NCI-H226 (cell line): ENCODE results near the gene MTCH1.

Source experiments
- DNase-seq: peaks from one replicate; pipeline ENCODE4 v3.0.0-alpha.2; 2015

MTCH1 gene, protein sequence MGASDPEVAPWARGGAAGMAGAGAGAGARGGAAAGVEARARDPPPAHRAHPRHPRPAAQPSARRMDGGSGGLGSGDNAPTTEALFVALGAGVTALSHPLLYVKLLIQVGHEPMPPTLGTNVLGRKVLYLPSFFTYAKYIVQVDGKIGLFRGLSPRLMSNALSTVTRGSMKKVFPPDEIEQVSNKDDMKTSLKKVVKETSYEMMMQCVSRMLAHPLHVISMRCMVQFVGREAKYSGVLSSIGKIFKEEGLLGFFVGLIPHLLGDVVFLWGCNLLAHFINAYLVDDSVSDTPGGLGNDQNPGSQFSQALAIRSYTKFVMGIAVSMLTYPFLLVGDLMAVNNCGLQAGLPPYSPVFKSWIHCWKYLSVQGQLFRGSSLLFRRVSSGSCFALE

DNA sequence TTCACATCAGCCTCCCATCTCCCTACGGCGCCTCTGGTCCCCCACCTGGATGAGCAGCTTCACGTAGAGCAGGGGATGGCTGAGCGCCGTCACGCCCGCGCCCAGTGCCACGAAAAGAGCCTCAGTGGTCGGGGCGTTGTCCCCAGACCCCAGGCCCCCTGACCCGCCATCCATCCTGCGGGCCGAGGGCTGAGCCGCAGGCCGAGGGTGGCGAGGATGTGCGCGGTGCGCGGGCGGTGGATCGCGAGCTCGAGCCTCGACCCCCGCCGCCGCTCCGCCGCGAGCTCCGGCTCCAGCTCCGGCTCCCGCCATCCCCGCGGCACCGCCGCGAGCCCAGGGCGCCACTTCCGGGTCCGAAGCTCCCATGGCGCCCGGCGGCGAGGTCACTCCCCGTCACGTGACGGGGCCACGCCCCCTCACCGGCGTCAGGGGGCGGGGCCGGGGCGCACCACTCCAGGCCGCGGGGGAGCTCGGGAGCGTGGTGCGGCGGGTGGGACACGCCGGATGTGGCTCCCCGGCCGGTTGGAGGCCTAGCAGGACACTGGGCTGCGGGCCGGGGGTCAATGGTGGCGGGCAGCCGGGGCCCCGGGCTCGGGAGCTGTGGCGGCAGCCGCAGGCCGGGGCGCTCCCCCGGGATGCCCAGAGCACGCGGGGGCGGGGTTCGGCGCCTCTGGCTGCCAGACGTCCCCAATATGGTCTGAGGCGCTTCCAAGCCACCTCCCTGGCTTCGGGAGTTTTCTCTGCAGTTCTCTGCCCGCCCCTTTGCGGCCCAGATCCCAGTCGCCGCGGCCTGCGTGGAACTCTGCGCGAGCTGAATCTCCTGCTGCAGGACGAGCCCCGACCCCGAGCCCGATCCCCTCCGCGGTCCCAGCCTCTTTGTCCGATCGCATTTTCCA, at the start of gene MTCH1:
Gene MTCH1 (minus strand): TSS at position 389 of the 896 bp plus-strand sequence. CDS start 23 bp downstream, at position 366.
- DNase-seq, result peak; percentile 80

DNA sequence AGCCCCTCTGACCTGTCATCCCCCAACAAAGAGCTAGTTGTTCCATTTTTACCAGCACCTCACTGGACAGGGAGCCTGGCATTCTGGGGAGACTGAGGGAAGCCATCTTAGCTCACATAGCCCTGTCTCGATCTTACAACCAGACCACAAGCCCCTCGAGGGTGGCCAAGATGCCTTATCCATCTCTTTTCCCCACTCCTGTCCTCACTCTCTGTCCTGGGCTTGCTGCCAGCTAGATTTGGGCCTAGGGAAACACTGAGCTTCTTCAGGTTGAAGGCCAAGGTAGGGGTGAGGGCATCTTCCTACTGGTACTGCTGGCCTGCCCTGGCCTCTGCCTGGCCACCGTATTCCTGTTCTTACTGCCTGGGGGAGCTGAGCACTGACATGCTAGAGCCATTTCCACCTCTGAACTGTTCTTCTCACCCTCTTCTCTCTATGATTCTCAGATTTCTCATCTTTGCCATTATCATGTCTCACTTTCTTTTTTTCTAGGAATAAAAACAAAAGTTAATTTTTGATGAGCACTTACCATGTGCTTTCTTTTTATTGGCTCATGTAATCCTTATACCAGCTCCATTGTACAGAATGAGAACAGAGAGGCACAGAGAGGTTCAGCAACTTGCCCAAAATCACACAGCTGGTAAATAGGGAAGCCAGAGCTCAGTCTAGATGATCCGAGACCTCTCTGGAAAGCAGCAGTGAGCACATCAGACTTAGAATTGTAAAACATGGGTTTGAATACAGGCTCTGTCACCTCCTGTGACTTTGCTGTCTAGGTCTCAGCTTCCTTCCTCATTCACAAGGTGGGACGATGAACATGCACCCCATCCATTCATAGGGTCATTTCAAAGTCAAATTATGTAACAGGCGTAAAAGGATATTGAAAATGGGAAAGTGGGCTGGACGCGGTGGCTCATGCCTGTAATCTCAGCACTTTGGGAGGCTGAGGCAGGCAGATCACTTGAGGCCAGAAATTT, 48.1 kb upstream of the MTCH1 start:
- DNase-seq, result no peak

DNA sequence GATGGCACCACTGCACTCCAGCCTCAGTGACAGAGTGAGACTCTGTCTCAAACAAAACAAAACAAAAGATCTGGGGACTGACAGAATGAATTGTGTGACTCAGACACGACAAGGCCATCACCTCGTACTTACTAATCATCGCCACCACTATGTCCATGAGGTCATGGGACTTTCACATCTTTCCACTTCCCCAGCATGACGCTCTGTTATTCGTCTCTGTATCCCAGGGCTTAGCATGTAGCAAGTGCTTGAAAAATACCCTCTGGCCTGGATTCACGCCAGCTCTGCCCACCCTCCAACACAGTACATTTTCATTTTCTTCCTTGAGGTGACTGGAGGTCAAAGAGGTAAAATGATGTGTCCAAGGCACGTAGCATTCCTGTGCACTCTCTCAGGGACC, 47.3 kb upstream of the MTCH1 start:
- DNase-seq, result no peak

DNA sequence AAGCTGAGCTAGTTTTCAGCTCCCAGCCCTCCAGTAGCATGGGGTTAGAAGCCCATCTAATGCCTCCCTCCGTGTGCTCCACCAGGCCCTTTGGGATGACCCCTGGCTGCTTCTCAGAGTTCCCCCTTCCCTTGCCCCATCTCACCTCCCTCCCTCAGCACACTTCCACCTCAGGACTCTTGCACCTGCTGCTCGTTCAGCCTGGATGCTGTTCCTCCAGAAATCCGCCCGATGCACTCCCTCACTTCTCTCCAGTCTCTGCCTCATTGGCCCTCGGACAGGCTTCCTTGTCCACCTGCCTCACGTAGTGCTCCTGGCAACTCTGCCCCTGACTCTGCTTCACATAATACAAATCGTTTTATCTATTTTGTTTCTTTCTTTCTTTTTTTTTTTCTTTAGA, 46.2 kb upstream of the MTCH1 start:
- no peak for DNase-seq

DNA sequence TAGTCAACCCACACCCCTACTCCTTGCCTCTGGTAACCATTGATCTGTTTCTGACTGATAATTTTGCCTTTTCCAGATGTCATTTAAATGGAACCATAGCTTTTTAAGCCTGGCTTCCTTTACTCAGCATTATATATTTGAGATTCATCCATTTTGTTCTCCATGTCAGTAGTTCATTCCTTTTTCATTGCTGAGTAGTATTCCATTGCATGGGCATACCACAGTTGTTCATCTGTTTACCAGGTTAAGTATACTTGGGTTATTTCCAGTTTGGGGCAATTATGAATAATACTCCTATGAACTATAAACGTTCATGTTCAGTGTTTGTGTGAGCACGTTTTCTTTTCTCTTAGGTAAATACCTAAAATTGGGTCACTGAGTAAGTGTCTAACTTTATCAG, 44.6 kb upstream of the MTCH1 start:
- DNase-seq, result no peak

DNA sequence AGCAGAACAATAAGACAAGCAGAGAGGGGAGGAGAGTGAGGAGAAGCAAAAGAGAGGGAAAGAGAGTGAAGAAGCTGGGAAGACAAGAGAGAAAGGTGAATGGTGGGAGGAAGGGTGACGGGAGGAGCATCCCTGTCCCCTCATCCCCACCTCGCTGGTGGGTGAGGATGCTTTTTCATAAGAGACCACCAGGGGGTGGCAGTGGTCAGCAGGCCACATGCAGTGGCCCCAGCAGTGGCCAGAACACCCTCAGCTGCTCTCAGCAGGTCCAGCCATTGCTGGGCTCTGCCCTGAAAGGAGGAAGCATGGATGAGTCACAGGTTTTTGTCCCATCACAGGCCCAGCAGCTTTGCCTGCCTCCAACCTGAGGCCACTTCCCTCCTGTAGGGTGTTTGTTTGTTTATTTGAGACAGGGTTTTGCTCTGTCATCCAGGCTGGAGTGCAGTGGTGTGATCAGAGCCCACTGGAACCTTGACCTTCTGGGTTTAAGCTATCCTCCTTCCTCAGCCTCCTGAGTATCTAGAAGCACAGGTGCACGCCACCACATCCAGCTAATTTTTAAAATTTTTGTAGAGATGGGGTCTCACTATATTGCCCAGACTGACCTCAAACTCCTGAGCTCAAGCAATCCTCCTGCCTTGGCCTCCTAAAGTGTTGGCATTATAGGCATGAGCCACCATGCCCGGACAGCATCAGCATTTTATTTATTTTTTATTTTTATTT, 43.4 kb upstream of the MTCH1 start:
- peak; percentile 82 for DNase-seq

DNA sequence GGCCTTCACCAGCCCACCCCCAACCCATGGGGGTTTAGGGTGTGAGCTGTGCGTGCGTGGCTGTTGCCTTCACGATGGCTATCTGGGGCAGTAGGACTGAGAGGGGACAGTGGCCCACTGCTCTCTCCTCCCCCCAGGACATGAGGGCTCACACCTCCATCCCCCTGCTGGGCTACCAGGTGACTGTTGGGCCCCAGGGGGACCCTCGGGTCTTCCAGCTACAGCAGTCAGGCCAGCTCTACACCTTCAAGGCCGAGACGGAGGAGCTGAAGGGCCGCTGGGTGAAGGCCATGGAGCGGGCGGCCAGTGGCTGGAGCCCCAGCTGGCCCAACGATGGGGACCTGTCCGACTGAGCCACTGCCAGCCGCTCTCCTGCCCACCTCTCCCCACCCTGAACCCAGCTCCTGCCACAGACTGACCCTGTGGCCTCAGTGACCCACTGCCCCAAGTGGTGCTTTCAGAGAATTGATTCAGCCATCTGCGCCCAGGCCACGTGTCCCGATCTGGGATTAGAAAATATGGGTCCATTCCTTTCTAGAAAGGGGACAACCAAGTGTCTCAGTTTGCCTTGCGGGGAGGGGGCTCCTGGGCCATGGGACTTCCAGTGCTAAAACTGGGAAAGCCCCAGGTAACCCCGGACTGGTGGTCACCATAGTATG, 41.9 kb upstream of the MTCH1 start:
- DNase-seq, result no peak

DNA sequence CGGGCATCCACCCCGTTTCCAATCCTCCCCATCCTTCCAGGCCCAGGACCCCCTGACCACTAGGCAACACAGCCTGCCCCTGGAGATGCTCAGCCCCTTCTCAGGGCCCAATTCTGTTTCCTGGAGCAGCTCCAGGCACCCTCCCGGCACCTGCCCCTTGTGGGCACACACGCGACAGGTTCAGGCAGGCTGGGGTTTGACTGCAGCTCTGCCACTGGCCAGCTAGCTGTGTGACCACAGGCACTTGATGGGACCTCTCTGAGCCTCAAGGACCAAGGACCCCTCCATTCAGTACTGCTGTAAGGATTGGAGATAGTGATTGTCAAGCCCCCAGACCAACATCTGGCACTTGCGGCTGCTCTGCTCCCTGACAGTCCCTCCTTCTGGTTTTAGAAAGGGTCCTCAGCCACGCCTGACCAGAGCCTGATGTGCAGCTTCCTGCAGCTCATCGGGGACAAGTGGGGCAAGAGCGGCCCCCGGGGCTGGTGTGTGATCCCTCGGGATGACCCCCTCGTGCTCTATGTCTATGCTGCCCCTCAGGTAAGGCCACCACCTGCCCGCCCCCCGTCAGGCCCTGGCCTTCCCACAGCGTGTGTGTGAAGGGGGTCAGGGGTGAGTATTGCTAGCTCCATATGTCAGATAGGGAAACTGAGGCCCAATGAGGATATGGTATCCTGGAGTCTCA, 41.2 kb upstream of the MTCH1 start:
- no peak for DNase-seq

DNA sequence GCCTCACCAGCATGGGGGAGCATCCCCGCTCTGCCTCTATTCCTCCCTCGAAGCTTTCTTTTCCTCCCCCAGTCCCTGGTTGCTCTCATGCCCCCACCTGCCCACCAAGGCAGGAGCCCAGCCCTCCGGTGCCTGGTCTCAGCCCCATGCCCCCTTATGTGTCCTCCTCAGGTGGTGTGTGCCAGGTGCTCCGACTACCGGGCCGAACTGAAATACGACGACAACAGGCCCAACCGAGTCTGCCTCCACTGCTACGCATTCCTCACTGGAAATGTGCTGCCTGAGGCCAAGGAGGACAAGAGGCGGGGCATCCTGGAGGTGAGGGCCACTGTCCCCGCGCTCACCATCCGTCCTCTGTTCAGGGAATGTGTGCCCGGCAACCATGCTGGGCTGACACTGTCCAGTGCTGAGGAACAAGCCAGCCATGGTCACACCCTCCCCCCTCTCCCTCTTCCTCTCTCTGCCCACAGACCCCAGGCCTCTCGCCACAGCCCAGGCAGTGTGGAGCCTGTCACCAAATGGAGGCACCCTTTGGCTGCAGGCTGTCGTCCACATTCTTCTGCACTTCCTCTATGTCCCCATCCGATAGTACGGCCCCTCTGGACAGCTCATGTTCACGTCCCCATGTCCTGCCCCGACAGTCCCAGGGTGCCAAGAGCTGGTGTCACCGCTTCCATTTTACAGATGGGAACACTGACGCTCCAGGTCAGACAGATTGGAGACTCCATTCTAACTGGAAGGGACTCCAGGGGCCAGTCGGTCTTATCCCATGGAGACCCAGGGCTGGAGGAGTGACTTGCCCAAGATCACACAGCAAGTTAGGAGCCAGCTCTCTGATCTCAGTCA, 39.8 kb upstream of the MTCH1 start:
- no peak for DNase-seq

DNA sequence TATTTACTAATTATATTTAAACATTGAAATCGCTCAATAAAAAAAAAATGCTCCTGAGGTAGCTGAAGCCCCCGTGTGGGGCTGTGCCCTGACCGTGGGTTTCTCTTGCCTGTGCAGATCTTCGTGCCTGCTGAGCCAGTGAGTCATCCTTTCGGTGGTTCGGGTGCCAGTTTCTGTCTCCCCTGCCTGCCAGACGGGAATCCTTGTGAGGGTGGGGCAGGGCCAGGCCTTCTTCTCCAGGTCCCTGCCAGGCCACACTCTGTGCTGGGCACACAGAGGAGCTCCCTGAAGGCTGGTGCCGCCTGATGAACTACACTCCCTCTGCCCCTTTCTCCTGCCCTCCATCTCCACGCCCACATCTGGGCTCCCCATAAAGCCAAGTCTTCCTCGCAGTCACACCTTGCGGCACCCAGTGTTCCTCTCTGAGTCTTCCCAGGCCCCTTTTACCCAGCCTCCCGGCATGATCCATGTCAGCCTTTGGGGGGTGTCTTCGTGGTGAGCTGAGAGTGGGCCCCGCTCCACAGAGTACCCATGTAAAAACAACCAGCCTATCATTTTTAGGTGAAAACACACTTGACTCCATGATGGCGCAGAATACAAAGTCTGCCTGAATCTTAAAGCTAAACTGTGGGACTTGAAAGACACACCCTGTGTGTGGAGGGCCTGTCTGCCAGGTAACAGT, 38.8 kb upstream of the MTCH1 start:
- peak; percentile 80 for DNase-seq

DNA sequence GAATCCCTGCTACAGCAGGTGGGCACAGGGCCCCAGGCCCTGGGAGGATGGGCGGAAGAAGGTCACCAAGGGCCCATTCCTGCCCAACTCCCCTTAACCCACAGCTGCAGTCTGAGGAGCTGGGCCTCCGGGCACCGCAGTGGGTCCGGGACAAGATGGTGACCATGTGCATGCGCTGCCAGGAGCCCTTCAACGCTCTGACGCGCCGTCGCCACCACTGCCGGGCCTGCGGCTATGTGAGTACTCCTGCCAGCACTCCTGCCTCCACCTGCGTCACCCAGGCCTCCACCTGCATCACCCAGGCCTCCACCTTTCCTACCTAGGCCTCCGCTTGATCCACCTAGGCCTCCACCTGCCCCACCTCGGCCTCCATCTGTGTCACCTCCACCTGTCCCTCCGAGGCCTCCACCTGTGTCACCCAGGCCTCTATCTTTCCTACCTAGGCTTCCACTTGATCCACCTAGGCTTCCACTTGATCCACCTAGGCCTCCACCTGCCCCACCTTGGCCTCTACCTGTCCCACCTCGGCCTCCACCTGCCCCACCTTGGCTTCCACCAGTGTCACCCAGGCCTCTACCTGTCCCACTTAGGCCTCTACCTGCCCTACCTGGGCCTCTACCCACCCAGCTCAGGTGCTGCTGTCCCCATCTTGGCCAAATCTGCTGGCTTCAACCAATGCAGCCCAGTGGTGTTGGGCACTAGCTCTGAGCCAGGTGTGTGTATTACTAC, 36.3 kb upstream of the MTCH1 start:
- no peak for DNase-seq

DNA sequence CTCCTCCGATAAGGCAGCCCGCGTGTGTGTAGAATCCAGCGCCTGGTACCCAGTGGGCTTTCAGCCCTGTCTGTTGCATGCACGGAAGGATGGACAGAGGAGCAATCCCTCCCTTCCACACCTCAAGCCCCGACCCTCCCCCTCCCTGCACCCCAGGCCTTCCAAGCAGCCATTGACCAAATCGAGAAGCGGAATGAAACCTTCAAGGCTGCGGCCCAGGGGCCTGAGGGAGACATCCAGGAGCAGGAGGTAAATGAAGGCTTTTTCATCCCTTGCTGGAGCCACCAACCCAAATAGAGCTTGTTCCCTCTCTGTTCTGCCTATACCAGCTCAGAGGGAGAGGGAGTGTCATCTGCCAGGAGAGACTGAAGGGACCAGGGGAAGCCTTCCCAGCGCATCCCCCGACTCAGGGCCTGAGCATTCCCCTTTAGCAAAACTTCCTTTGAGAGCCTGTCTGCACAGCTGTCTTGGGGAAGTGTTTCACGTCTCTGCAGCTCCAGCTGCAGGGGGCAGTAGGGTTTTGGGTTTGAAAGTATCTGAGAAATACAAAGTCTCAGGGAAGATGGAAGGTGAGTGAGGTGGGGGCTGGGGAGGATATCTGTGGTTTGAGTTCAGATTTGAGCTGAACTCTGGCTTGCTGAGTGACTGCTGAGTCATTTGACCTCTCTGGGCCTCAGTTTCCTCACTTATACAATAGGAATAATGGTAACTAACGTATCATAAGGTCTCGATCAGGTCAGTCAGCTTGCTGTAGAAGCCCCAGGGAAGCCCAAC, 35.5 kb upstream of the MTCH1 start:
- peak; percentile 46 for DNase-seq

DNA sequence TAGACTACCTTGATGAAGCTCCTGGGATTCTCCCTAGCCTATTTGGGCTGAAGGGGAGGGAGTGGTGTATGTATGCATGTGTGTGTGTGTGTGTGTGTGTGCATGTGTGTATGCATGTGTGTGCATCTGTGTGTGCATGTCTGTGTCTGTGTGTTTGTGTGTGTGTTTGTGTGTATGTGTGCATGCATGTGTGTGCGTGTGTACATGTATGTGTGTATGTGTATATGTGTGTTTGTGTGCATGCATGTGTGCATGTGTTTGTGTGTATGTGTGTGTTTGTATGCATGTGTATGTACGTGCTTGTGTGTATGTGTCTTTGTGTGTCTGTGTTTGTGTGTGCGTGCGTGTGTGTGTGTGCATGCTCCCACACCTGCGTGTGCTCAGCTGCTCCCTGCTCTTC, 34.8 kb upstream of the MTCH1 start:
- DNase-seq, result no peak

DNA sequence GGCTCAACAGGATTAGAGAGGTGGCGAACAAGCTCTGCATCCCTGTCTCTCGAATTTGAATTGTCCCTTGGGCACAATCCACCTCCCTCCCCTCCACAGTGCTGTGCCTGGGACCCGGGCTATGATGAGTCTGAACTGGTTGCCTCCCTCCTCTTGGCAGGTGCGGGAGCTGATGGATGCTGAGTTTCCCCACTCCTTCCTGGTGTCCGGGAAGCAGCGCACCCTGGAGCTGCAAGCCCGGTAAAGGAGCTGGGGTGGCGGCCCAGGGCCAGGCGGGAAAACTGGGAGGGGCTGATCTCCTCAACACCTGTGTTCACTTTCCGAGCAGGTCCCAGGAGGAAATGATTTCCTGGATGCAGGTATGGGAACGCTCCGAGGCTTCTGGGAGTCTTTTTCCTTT, 34.4 kb upstream of the MTCH1 start:
- DNase-seq, result no peak

DNA sequence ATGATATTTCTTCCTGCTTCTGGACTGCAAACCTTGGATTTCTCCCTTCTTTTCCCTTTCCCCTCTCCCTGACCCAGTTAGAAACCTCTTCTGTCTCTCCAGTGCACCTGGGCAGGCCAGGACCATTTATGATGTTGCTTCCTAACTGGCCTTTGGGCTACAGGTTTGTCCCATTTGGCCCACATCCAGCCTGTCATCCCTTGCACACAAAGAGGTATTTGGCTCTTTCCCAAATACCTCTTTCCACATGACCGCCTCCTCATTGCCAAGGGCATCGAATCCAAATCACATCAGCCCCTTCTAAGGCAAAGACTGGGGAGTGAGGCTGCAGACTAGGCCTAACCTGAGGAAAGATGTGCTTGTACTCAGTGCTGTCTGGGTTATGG, 33.1 kb upstream of the MTCH1 start:
- no peak for DNase-seq

DNA sequence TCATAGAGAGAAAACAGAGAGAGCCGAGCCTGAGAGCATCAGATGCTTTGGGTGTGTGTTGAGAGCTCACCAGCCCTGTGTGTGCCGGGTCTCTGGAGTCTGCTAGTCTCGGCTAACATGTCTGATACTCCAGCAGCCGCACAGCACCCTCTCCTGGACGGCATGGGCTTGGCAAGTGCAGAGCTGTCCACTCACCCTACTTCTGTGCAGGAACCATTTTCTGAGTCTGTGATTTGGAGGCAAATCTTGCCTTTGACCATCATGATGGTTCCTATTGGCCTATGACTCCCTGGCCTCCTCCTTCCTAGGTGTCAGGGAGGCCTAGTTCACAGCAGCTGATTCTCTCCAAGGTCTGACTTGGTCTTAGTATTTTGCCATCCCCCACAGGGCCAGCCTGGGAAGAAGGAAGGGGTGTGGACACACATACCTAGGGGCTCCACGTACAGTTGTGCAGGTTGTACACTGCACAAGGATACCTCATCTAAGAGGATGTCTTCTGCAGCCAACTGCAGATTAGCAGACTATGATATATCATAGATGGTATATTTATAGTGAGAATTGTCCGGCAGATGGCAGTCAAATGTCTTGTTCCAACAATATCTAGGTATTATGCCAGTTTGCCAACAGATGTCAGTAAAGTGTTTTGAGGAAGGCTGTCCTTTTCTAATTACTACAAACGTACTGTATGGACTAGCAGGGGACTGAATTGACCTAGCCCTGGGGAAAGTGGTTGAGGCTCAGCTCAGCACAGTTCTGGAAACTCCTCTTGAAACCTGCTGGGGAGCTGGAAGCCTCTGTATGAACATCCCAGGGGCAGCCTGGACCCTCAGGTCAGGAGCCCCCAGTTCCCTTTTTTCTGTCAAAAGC, 32.4 kb upstream of the MTCH1 start:
- peak; percentile 72 for DNase-seq
